Neural cell (in vitro differentiated cells): Measurements from ENCODE around the gene TPSG1.

Experiments used
- EP300 ChIP-seq: fragments of 450-650 bp; conservative IDR thresholded peaks from 2 replicates; pipeline ENCODE4 v1.6.1; 2014; ENCODE audit warnings: antibody characterized with exemption, mild to moderate bottlenecking, moderate library complexity; ENCODE audit not compliant: poor library complexity, severe bottlenecking
- TAF1 ChIP-seq: IDR thresholded peaks from 2 replicates; pipeline ENCODE4 v1.6.1; 2012; ENCODE audit warnings: low read depth
- TF ChIP-seq, protein P1 (sequence below): fragments of 450-650 bp; IDR thresholded peaks from 2 replicates; pipeline ENCODE4 v1.5.1; 2014; ENCODE audit warnings: antibody characterized with exemption, mild to moderate bottlenecking, moderate library complexity; ENCODE audit not compliant: poor library complexity, severe bottlenecking

DNA sequence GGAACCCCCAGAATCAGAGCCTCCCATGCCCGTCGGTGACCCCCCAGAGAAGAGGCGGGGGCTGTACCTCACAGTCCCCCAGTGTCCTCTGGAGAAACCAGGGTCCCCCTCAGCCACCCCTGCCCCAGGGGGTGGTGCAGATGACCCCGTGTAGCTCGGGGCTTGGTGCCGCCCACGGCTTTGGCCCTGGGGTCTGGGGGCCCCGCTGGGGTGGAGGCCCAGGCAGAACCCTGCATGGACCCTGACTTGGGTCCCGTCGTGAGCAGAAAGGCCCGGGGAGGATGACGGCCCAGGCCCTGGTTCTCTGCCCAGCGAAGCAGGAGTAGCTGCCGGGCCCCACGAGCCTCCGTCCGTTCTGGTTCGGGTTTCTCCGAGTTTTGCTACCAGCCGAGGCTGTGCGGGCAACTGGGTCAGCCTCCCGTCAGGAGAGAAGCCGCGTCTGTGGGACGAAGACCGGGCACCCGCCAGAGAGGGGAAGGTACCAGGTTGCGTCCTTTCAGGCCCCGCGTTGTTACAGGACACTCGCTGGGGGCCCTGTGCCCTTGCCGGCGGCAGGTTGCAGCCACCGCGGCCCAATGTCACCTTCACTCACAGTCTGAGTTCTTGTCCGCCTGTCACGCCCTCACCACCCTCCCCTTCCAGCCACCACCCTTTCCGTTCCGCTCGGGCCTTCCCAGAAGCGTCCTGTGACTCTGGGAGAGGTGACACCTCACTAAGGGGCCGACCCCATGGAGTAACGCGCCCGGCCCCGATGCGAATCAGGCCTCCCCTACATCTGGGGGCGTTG, 4.0 kb downstream of the TPSG1 start:
- TF ChIP-seq, protein P1, sequence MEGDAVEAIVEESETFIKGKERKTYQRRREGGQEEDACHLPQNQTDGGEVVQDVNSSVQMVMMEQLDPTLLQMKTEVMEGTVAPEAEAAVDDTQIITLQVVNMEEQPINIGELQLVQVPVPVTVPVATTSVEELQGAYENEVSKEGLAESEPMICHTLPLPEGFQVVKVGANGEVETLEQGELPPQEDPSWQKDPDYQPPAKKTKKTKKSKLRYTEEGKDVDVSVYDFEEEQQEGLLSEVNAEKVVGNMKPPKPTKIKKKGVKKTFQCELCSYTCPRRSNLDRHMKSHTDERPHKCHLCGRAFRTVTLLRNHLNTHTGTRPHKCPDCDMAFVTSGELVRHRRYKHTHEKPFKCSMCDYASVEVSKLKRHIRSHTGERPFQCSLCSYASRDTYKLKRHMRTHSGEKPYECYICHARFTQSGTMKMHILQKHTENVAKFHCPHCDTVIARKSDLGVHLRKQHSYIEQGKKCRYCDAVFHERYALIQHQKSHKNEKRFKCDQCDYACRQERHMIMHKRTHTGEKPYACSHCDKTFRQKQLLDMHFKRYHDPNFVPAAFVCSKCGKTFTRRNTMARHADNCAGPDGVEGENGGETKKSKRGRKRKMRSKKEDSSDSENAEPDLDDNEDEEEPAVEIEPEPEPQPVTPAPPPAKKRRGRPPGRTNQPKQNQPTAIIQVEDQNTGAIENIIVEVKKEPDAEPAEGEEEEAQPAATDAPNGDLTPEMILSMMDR, result no peak
- no peak for TF ChIP-seq EP300
- no peak for TF ChIP-seq TAF1
